ENCODE results near the gene CD200.

CD200 gene

DNA sequence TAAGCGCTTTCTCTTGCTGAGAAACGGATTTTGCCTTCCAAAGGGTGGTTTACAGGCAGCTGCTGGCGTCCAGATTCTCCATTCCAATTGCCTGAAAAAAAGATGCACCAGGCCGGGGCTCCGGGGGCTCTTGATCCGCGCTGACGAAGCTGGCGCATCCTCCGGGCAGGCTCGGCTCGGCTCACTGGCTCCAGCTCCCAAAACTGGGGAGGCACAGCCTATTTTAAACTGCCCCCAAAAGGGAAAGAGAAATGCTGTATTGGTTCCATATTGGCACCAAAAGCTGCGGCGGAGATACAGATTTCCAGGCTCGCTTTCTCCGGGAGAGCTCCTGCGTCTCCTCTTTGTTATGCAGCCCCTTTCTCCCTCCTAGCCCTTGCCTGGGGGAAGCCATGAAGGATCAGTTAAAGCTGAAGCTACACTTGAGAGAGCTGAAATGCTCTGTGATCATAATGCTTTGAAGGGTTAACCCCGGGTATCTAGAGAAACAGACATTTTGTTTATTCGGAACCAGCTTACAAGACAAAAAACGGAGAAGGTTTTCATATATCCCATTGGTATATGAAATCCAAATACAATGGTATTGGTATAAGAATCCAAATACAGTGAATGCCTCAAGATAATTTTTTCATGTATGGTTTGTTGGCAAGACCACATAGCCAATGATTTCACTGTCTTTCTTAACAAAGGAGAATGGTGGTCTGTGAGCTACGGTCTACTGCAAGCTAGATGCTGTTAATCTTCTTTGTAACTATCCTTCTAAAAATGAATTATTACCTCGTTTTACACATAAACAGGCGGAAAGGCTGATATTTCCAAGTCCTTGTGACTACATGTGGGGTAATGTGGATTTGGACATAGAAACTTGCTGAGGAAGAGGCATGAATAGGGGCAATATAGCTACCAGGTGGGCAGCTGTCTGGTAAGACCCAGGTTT is 693 bp downstream of the CD200 start:
- no peak for FAIRE-seq

DNA sequence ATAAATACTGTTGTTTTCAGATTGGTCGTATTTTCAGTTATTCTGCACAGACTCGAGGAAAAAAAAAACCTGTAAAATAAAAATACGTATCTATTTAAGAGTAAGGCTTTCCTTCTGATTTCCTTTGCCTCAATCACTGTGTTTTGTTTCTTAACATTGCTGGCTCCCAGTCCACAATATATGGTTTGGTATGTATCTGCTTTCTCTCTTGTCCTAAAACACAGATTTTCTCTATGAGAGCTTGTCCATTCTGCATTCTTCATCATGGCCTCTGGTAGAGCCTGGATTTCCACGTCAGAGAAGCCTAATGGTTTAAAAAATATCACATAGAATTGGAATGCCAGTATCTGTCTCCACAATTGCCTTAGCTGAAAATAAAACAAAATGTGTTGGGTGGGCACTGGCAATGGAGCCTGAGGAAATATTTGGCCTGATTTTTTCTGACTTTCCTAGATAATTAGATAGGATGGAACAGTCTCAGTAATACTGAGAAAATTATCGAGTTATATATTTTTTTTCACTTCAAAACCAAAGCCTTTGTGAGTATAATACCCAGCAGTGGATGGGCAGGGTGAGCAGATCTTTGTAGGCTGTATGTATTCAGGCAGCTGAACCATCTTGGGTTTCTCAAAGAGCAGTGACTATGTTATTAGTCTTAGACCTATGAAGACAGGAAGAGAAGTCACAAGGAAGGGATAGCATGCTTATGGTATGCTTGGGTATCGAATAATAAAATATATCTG is 1.9 kb downstream of the CD200 start:
- no peak for FAIRE-seq

DNA sequence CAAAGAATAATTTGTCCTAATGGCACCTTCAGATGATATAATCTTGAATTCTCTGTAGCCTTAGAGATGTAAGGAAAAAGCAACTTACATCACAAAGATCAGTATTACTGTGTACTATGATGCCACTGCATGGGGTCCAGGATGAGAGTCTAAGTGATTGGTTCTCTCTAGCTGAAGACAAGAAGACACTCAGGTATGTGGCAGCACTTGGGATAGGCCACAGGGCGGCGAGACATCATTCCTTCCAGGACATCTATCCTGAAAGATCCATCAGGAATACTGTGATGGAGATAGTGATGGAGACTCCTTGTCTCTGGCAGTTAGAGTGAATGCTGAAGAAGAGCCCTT is 2.5 kb downstream of the CD200 start:
- no peak for FAIRE-seq

- no peak for FAIRE-seq
These were observed 5.2 kb downstream of the CD200 start for GRCh38 chr3:112338021-112338726.

DNA sequence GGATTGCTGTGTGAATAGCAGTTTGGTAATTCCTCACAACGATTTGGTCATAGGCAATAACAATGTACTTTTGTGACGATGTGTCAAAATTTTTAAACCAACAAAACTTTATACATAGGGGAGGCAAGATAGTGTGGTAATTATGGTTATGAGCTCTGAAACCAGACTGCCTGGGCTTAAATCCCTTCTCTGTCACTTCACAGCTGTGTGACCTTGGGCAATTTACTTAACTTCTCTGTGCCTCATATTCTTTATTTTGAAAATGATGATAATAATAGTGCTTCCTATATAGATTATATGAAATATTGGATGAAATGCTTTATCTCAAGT is 5.7 kb downstream of the CD200 start:
- FAIRE-seq: no peak

GRCh38 chr3:112339134-112339533 is 6.2 kb downstream of the CD200 start:
- no peak for FAIRE-seq

- FAIRE-seq: no peak
These were observed 6.7 kb downstream of the CD200 start for GRCh38 chr3:112339609-112340008.

DNA sequence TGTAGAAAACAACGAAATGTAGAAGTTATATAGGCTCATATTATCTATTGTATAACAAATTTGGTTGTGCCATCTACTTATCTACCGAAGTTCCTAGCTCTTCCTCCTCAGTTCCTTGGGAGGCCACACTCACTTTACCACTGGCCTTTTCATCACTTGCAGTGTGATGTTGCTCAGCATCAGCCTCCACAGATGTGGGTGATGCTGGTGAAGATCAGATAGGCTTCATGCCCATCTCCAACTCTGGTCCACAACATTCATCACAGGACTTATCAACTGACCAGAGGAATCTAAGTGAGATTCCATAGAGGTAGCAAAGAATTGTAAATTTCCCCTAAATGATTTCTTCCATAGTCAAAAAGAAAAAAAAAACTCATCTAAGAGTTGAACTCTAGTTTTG is 8.4 kb downstream of the CD200 start:
- no peak for FAIRE-seq

- no peak for FAIRE-seq
These were observed 12.7 kb downstream of the CD200 start for GRCh38 chr3:112345681-112346080.

- no peak for FAIRE-seq
These were observed 13.7 kb downstream of the CD200 start for GRCh38 chr3:112346491-112347122.

- FAIRE-seq: no peak
These were observed 16.0 kb downstream of the CD200 start for GRCh38 chr3:112348943-112349342.

GRCh38 chr3:112349557-112349956 is 16.6 kb downstream of the CD200 start:
- no peak for FAIRE-seq

DNA sequence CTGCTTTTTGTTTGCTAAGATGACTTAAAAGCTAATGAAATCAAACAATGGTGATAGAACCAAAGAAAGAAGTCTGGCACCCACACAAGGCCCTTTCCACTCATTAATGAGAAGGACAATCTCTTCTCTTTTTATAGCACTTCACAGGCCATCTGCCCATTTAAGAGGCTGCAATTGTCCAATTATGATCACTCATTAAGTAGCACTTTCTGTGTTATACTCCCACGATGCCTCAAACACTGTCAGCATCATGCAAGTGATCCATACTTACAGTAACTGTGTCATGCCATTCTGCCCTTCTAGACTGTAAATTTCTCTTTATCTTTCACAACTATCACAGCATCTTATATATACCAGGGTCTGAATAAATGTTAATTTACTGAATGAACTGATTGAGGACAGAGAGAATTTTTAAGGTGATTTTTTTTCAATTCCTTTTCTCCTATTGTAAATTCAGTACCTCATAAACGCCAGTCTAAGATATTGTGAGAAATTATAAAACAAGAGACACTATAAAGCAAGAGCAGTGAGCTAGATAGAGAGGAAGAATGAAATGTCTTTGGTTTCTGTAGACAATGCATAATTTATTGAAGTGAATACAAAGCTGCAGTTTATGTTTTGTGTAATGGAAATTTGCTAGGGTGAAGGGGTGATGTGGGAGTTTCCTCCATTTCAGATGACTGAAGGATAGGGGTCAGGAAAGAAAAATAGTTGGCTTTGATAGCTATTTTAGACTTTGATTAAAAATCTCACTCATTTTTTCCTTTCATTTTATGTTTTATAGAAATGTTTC is 17.3 kb downstream of the CD200 start:
- FAIRE-seq: no peak

DNA sequence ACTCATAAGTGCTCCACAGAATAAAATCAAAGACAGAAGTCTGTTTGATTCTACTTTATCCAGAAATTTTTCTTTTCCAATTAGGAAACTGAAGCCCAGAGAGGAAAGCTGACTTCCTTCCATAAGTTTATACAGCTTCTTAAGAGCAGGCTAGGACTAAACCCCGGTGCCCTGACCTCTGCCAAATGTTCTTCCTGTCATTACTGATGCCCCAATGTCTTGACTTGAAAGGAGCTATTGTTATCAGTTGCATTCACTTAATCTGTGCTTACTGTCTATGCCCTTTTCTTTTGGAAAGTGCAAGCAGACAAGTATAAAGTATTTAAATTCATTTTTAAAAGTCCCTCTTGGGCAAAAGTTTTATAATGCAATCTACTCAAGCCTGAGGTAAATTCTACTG is 18.1 kb downstream of the CD200 start:
- no peak for FAIRE-seq

GRCh38 chr3:112351823-112352222 is 18.9 kb downstream of the CD200 start:
- no peak for FAIRE-seq

DNA sequence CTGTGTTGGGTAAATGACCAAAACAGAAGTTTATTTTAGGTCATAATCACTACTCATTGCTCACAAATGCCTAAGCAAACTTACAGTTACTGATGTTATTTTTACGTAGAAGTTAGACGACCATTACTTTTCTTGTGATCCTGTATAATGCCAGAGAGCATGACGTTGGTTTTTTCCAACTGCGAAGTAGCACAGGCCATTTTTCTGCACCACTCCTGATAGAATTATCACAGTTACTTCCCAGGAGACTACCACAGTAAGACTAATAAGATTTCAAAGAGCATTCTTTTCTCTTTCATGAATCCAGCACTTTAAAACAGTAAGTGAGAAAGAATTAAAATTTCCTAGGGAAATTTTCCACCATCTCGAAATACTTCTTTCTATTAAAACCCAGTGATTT is 19.8 kb downstream of the CD200 start:
- FAIRE-seq: no peak

- FAIRE-seq: no peak
These were observed 20.4 kb downstream of the CD200 start for GRCh38 chr3:112353365-112353764.

- FAIRE-seq: no peak
These were observed 21.8 kb downstream of the CD200 start for GRCh38 chr3:112354642-112355306.

GRCh38 chr3:112355307-112355687 is 22.3 kb downstream of the CD200 start:
- no peak for FAIRE-seq

GRCh38 chr3:112357930-112358780 is 25.2 kb downstream of the CD200 start:
- FAIRE-seq: no peak

DNA sequence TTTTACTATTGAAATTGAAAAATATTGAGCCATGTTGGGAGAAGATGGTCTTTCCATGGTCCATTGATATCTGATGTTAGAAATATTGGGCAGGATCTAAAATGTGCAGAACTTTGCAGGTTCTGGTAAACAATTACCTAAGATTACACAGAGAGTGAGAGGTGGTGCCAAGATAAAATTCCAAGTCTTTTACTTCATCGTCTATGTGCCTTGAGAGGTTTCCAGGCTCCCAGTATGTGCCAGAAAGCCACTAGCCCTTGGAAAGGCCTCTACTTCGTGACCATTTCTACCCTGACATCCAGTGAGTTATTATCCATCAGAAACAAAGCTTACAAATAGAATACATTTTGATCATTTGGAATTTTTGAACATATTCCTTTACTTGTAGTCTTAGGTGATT is 27.6 kb downstream of the CD200 start:
- FAIRE-seq: no peak

Data from colon (tissue), 2 donors.